Measurements from ENCODE around the gene SMAD4.

DNA sequence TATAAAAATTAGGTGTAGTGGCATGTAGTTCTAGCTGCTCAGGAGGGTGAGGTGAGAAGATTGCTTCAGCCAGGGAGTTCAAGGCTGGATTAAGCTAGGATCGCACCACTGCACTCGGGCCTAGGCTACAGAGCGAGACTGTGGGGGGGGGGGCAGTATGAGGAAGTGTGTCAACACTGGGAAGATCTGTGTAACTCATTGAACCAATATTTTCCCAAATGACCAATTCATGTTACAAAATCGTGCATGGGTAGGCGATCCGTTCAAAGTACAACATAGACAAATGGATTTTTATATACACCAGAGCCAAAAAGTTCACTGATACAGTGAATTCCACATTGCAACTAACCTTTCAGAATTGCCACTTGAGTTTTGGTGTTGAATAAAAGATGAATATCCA lies 8.1 kb downstream of the SMAD4 start:
- TF ChIP-seq, protein P1, sequence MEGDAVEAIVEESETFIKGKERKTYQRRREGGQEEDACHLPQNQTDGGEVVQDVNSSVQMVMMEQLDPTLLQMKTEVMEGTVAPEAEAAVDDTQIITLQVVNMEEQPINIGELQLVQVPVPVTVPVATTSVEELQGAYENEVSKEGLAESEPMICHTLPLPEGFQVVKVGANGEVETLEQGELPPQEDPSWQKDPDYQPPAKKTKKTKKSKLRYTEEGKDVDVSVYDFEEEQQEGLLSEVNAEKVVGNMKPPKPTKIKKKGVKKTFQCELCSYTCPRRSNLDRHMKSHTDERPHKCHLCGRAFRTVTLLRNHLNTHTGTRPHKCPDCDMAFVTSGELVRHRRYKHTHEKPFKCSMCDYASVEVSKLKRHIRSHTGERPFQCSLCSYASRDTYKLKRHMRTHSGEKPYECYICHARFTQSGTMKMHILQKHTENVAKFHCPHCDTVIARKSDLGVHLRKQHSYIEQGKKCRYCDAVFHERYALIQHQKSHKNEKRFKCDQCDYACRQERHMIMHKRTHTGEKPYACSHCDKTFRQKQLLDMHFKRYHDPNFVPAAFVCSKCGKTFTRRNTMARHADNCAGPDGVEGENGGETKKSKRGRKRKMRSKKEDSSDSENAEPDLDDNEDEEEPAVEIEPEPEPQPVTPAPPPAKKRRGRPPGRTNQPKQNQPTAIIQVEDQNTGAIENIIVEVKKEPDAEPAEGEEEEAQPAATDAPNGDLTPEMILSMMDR (IDR thresholded peaks at IDR 0.05; ENCODE audit: low read depth, low read length, missing input control): no peak
- peak; percentile 67 for TF ChIP-seq YY1 (IDR thresholded peaks at IDR 0.05)
- TF ChIP-seq EGR1 (IDR thresholded peaks at IDR 0.05; ENCODE audit: low read depth in 2 of 2): peak in 1 of 2 donors; percentile 45
- TF ChIP-seq HNF4G (IDR thresholded peaks at IDR 0.05): peak; percentile 81
- TF ChIP-seq RAD21 (IDR thresholded peaks at IDR 0.05): peak; percentile 34 to 45
- peak; percentile 65 to 82 for TF ChIP-seq JUND (IDR thresholded peaks at IDR 0.05)
- peak in 1 of 2 donors; percentile 52 for TF ChIP-seq GABPA (IDR thresholded peaks at IDR 0.05 in 1 of 2, conservative IDR thresholded peaks at IDR 0.05 in 1 of 2)
- TF ChIP-seq TAF1 (conservative IDR thresholded peaks at IDR 0.05): peak; percentile 40
- TF ChIP-seq ZBTB33 (IDR thresholded peaks at IDR 0.05): peak; percentile 75
- TF ChIP-seq, protein P2, sequence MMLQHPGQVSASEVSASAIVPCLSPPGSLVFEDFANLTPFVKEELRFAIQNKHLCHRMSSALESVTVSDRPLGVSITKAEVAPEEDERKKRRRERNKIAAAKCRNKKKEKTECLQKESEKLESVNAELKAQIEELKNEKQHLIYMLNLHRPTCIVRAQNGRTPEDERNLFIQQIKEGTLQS (IDR thresholded peaks at IDR 0.05): peak; percentile 67
- peak; percentile 95 for TF ChIP-seq HNF4A (conservative IDR thresholded peaks at IDR 0.05)

Data from liver (tissue), 3 donors.